ENCODE measurements around the gene RPN2. TPM values are rescaled to one million over a fixed set of nuclear protein-coding genes. Genes with fewer than 3 reads are reported as not detected.

Gene RPN2
- total RNA-seq, 1 donor from 2014 or later: 142 TPM

- no peak for TF ChIP-seq CTCF (IDR thresholded peaks at IDR 0.05; ENCODE audit: unreplicated experiment)
- H3K4me3 Mint-ChIP-seq: no peak overlapping the region
- H3K27ac Mint-ChIP-seq: no peak overlapping the region
Observed at GRCh38 chr20:37163832-37164554, 15.1 kb upstream of the RPN2 start.

GRCh38 chr20:37165031-37165430, 14.1 kb upstream of the RPN2 start:
- Mint-ChIP-seq H3K4me1 (peaks cover 8% of the 10 kb centered on the region), H3K4me3 (no peak overlapping the region), H3K9me3 (no peaks in the 10 kb centered on the region), H3K36me3 (peaks cover 2% of the 10 kb centered on the region), H3K27ac (no peak overlapping the region), H3K27me3 (ENCODE audit: low read depth) (peaks cover 13% of the 10 kb centered on the region)
- TF ChIP-seq CTCF (IDR thresholded peaks at IDR 0.05; ENCODE audit: unreplicated experiment): no peak
- DNase-seq (ENCODE audit: low spot score in 2 of 2, unreplicated experiment in 2 of 2): no peak

More at GRCh38 chr20:37163832-37164554, 15.1 kb upstream of the RPN2 start:
- Mint-ChIP-seq H3K27me3 (ENCODE audit: low read depth) (peaks cover 13% of the 10 kb centered on the region), H3K36me3 (peaks cover 2% of the 10 kb centered on the region), H3K9me3 (no peaks in the 10 kb centered on the region), H3K4me1 (peaks cover 8% of the 10 kb centered on the region)
- DNase-seq (ENCODE audit: low spot score in 2 of 2, unreplicated experiment in 2 of 2): no peak

GRCh38 chr20:37166867-37167266, 12.3 kb upstream of the RPN2 start:
- H3K27me3 Mint-ChIP-seq (ENCODE audit: low read depth): peaks cover 13% of the 10 kb centered on the region
- TF ChIP-seq CTCF (IDR thresholded peaks at IDR 0.05; ENCODE audit: unreplicated experiment): no peak
- H3K9me3 Mint-ChIP-seq: no peaks in the 10 kb centered on the region
- no peak overlapping the region for H3K4me3 Mint-ChIP-seq
- DNase-seq (ENCODE audit: low spot score in 2 of 2, unreplicated experiment in 2 of 2): no peak
- H3K27ac Mint-ChIP-seq: no peak overlapping the region
- H3K36me3 Mint-ChIP-seq: peaks cover 2% of the 10 kb centered on the region
- peaks cover 11% of the 10 kb centered on the region for H3K4me1 Mint-ChIP-seq

GRCh38 chr20:37172836-37173235, 6.3 kb upstream of the RPN2 start:
- no peak overlapping the region for H3K27ac Mint-ChIP-seq
- DNase-seq (ENCODE audit: low spot score in 2 of 2, unreplicated experiment in 2 of 2): no peak
- H3K27me3 Mint-ChIP-seq (ENCODE audit: low read depth): no peaks in the 10 kb centered on the region
- no peaks in the 10 kb centered on the region for H3K9me3 Mint-ChIP-seq
- no peak overlapping the region for H3K4me3 Mint-ChIP-seq
- peaks cover 3% of the 10 kb centered on the region for H3K4me1 Mint-ChIP-seq
- no peak for TF ChIP-seq CTCF (IDR thresholded peaks at IDR 0.05; ENCODE audit: unreplicated experiment)
- H3K36me3 Mint-ChIP-seq: peaks cover under 1% of the 10 kb centered on the region

GRCh38 chr20:37179683-37180524, 774 bp downstream of the RPN2 start:
- no peak for TF ChIP-seq CTCF (IDR thresholded peaks at IDR 0.05; ENCODE audit: unreplicated experiment)
- H3K9me3 Mint-ChIP-seq: no peaks in the 10 kb centered on the region
- peak overlapping the region; percentile 99 for H3K27ac Mint-ChIP-seq
- H3K36me3 Mint-ChIP-seq: peaks cover 14% of the 10 kb centered on the region
- H3K27me3 Mint-ChIP-seq (ENCODE audit: low read depth): no peaks in the 10 kb centered on the region
- peaks cover 20% of the 10 kb centered on the region for H3K4me1 Mint-ChIP-seq
- DNase-seq (ENCODE audit: low spot score in 2 of 2, unreplicated experiment in 2 of 2): no peak
- H3K4me3 Mint-ChIP-seq: peak overlapping the region; percentile 88

Data from mesothelial cell of epicardium (in vitro differentiated cells).